ENCODE measurements around the gene CTR9. TPM values are rescaled to one million over a fixed set of nuclear protein-coding genes. Genes with fewer than 3 reads are reported as not detected.

The CTR9 gene
- total RNA-seq, 4 donors from 2014 or later = 14.5 to 26.4 (median 19.6) TPM

- Histone ChIP-seq H3K27ac (no peak overlapping the region), H3K4me3 (no peak overlapping the region), H3K27me3 (no peaks in the 10 kb centered on the region), H3K4me1 (no peaks in the 10 kb centered on the region), H3K9me3 (no peaks in the 10 kb centered on the region), H3K36me3 (no peaks in the 10 kb centered on the region)
- 56 to 59% methylated on average over 4 of the region's 4 CpGs for WGBS, 2 donors
- TF ChIP-seq CTCF (IDR thresholded peaks at IDR 0.05) (no peak), EP300 (IDR thresholded peaks at IDR 0.05) (no peak), POLR2A (IDR thresholded peaks at IDR 0.05) (no peak)
- no peak for DNase-seq (ENCODE audit: low spot score in 2 of 2)
Observed at GRCh38 chr11:10785146-10785474, 34.1 kb downstream of the CTR9 start.

DNA sequence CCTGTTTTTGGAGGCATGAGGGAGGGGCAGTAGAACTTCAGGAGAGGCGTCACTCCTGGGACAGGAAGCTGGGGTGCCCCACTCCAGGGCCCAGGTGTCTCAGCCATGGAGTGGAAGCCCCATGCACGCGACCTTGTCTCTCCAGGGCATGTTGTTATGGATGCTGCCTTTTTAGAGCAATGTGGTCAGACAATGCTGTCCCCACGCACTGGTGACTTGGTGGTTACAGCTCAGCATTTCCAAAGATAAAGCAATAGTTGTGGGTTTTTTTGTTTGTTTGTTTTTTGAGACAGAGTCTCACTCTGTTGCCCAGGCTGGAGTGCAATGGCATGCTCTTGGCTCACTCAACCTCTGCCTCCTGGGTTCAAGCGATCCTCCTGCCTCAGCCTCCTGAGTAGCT, 35.4 kb downstream of the CTR9 start:
- H3K4me3 ChIP-seq = no peak overlapping the region
- H3K27ac ChIP-seq = no peak overlapping the region
- H3K9me3 ChIP-seq = no peaks in the 10 kb centered on the region
- H3K27me3 ChIP-seq = no peaks in the 10 kb centered on the region
- H3K4me1 ChIP-seq = no peaks in the 10 kb centered on the region
- TF ChIP-seq EP300 (IDR thresholded peaks at IDR 0.05) = no peak
- 89 to 90% methylated on average over 5 of the region's 5 CpGs for WGBS, 2 donors
- H3K36me3 ChIP-seq = no peaks in the 10 kb centered on the region
- no peak for DNase-seq (ENCODE audit: low spot score in 2 of 2)

DNA sequence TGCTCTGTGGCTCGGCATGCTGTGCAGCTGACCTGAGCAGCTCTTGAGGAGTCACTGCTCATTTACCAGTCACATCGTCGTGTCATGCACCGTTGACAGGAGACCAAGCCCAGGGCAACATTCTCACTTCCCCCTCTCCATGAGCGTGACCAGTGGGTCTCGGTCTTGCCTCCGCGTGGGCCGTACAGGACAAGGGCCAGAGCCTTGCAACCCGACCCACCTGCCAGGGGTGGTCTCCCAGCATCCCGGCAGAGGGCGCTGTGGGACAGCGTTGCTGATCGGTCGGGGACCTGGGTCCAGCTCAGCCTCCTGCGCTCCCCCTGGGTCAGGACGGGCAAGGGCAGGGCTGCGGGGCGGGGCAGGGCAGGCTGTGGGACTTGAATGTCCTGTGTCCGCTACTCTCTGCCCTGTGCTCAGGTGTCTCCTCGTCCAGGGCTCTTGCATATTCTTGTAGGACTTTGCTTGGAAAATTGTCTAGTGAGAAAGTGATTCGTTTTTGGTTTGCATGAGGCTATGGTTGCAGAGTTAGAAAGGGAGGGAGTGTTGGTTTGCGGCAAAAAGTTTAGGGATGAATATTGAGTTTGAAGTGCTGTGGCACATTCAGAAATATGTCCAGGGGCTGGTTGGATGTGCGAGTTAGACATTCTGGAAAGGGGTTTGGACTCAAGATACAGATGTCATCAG, 41.5 kb downstream of the CTR9 start:
- WGBS, 2 donors = 14 to 16% methylated on average over 6 to 14 of the region's 24 CpGs
- TF ChIP-seq CTCF (IDR thresholded peaks at IDR 0.05) (peak; percentile 80 to 90 (median 84)), POLR2A (IDR thresholded peaks at IDR 0.05) (no peak), EP300 (IDR thresholded peaks at IDR 0.05) (no peak)

GRCh38 chr11:10793470-10794255, 42.6 kb downstream of the CTR9 start:
- H3K4me3 ChIP-seq = no peak overlapping the region
- no peaks in the 10 kb centered on the region for H3K9me3 ChIP-seq
- no peak for TF ChIP-seq CTCF (IDR thresholded peaks at IDR 0.05)
- TF ChIP-seq EP300 (IDR thresholded peaks at IDR 0.05) = no peak
- TF ChIP-seq POLR2A (IDR thresholded peaks at IDR 0.05) = no peak
- H3K36me3 ChIP-seq = peaks cover 0 to 37% (median 6%) of the 10 kb centered on the region in 3 donors
- WGBS, 2 donors = 75 to 78% methylated on average over 11 of the region's 11 CpGs
- H3K27ac ChIP-seq = no peak overlapping the region
- no peaks in the 10 kb centered on the region for H3K27me3 ChIP-seq
- no peak for DNase-seq (ENCODE audit: low spot score in 2 of 2)
- H3K4me1 ChIP-seq = peaks cover 0 to 7% (median 5%) of the 10 kb centered on the region in 4 donors

More for the DNA sequence above, 41.5 kb downstream of the CTR9 start:
- no peak overlapping the region for H3K4me3 ChIP-seq
- H3K36me3 ChIP-seq = peaks cover 0 to 26% (median 0%) of the 10 kb centered on the region in 3 donors
- H3K27ac ChIP-seq = no peak overlapping the region
- H3K4me1 ChIP-seq = peaks cover 0 to 7% (median 5%) of the 10 kb centered on the region in 4 donors
- no peaks in the 10 kb centered on the region for H3K27me3 ChIP-seq
- no peaks in the 10 kb centered on the region for H3K9me3 ChIP-seq
- DNase-seq (ENCODE audit: low spot score in 2 of 2) = peak; percentile 60 to 62

- 50 to 58% methylated on average over 2 of the region's 2 CpGs for WGBS, 2 donors
- Histone ChIP-seq H3K4me3 (no peak overlapping the region), H3K27me3 (no peaks in the 10 kb centered on the region), H3K27ac (no peak overlapping the region), H3K4me1 (peaks cover 0 to 15% (median 5%) of the 10 kb centered on the region in 4 donors), H3K36me3 (peaks cover 0 to 62% (median 28%) of the 10 kb centered on the region in 3 donors), H3K9me3 (no peaks in the 10 kb centered on the region)
- TF ChIP-seq EP300 (IDR thresholded peaks at IDR 0.05) (no peak), POLR2A (IDR thresholded peaks at IDR 0.05) (no peak), CTCF (IDR thresholded peaks at IDR 0.05) (no peak)
- DNase-seq (ENCODE audit: low spot score in 2 of 2) = no peak
Observed at GRCh38 chr11:10796191-10796590, 45.1 kb downstream of the CTR9 start.

Measured in tibial nerve (tissue), 4 donors.